ENCODE data around the gene RIMBP2.

- TF ChIP-seq, protein P1, sequence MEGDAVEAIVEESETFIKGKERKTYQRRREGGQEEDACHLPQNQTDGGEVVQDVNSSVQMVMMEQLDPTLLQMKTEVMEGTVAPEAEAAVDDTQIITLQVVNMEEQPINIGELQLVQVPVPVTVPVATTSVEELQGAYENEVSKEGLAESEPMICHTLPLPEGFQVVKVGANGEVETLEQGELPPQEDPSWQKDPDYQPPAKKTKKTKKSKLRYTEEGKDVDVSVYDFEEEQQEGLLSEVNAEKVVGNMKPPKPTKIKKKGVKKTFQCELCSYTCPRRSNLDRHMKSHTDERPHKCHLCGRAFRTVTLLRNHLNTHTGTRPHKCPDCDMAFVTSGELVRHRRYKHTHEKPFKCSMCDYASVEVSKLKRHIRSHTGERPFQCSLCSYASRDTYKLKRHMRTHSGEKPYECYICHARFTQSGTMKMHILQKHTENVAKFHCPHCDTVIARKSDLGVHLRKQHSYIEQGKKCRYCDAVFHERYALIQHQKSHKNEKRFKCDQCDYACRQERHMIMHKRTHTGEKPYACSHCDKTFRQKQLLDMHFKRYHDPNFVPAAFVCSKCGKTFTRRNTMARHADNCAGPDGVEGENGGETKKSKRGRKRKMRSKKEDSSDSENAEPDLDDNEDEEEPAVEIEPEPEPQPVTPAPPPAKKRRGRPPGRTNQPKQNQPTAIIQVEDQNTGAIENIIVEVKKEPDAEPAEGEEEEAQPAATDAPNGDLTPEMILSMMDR (IDR thresholded peaks at IDR 0.05), result no peak
- TF ChIP-seq EP300 (IDR thresholded peaks at IDR 0.05), result no peak
These were observed 169.6 kb downstream of the RIMBP2 start for GRCh38 chr12:130546494-130546893.
